Tibial nerve (tissue), 3 donors: Measurements from ENCODE around the gene FAM83F.

Source experiments
- POLR2A ChIP-seq, 2 donors: fragments of 450-650 bp; IDR thresholded peaks; one replicate each; pipeline ENCODE4 v1.6.1; 2017; ENCODE audit warnings: antibody characterized with exemption in 2 of 2, mild to moderate bottlenecking in 2 of 2, moderate library complexity in 2 of 2
- TF ChIP-seq, protein P1 (sequence below), 5 experiments: fragments of 200-600 bp in 3 of 5; fragments of 450-650 bp in 2 of 5; sonication (generic) in 3 of 5; IDR thresholded peaks; one replicate each; pipeline ENCODE4 v1.5.1; 2016 to 2019; ENCODE audit warnings: antibody characterized with exemption in 5 of 5, mild to moderate bottlenecking in 3 of 5, moderate library complexity in 2 of 5

- TF ChIP-seq POLR2A (IDR thresholded peaks at IDR 0.05): no peak
- TF ChIP-seq, protein P1, sequence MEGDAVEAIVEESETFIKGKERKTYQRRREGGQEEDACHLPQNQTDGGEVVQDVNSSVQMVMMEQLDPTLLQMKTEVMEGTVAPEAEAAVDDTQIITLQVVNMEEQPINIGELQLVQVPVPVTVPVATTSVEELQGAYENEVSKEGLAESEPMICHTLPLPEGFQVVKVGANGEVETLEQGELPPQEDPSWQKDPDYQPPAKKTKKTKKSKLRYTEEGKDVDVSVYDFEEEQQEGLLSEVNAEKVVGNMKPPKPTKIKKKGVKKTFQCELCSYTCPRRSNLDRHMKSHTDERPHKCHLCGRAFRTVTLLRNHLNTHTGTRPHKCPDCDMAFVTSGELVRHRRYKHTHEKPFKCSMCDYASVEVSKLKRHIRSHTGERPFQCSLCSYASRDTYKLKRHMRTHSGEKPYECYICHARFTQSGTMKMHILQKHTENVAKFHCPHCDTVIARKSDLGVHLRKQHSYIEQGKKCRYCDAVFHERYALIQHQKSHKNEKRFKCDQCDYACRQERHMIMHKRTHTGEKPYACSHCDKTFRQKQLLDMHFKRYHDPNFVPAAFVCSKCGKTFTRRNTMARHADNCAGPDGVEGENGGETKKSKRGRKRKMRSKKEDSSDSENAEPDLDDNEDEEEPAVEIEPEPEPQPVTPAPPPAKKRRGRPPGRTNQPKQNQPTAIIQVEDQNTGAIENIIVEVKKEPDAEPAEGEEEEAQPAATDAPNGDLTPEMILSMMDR (IDR thresholded peaks at IDR 0.05): no peak
Observed at GRCh38 chr22:39952347-39952746, 42.4 kb upstream of the FAM83F start.
